Activated CD4-positive, alpha-beta memory T cell treated with anti-CD3 and anti-CD28 coated beads, Interleukin-2, amount 10 ng/mL, durations not matched to agents 7 days and 5 days (primary cell): ENCODE measurements around the gene DSCAML1. TPM values are rescaled to one million over a fixed set of nuclear protein-coding genes. Genes with fewer than 3 reads are reported as not detected.

Experiments
- CTCF ChIA-PET: fragments of 350-600 bp; sonication (Branson Sonifier 250); formaldehyde crosslinking; loops from one replicate; lab custom pipeline; 2021; ENCODE audit warnings: antibody characterized with exemption, inconsistent platforms; lab: Charles Lee
- POLR2A ChIA-PET: fragments of 350-600 bp; sonication (Branson Sonifier 250); formaldehyde crosslinking; loops from one replicate; lab custom pipeline; 2021; ENCODE audit warnings: antibody characterized with exemption; lab: Charles Lee
- DNase-seq: peaks from one replicate; pipeline ENCODE4 v3.0.0-alpha.2; 2020
- H3K27ac Mint-ChIP-seq: one replicate; pipeline ENCODE4 v1.8.0; 2021; ENCODE audit warnings: mild to moderate bottlenecking, mixed read lengths
- H3K27me3 Mint-ChIP-seq: one replicate; pipeline ENCODE4 v1.8.0; 2021; ENCODE audit warnings: mixed read lengths
- H3K36me3 Mint-ChIP-seq: one replicate; pipeline ENCODE4 v1.8.0; 2021; ENCODE audit warnings: low read depth, mixed read lengths
- H3K4me1 Mint-ChIP-seq: one replicate; pipeline ENCODE4 v1.8.0; 2021; ENCODE audit warnings: mixed read lengths
- H3K4me3 Mint-ChIP-seq: one replicate; pipeline ENCODE4 v1.8.0; 2021; ENCODE audit warnings: mild to moderate bottlenecking, mixed read lengths
- H3K9me3 Mint-ChIP-seq: one replicate; pipeline ENCODE4 v1.8.0; 2021; ENCODE audit warnings: mixed read lengths
- total RNA-seq, 2 experiments: library from RNA; stranded (reverse); gene quantifications; one replicate each; pipeline ENCODE4 v1.2.3, GENCODE V29; 2021

The DSCAML1 gene
- total RNA-seq, 2 experiments from 2014 or later, result 0.03 TPM; not detected in 1

DNA sequence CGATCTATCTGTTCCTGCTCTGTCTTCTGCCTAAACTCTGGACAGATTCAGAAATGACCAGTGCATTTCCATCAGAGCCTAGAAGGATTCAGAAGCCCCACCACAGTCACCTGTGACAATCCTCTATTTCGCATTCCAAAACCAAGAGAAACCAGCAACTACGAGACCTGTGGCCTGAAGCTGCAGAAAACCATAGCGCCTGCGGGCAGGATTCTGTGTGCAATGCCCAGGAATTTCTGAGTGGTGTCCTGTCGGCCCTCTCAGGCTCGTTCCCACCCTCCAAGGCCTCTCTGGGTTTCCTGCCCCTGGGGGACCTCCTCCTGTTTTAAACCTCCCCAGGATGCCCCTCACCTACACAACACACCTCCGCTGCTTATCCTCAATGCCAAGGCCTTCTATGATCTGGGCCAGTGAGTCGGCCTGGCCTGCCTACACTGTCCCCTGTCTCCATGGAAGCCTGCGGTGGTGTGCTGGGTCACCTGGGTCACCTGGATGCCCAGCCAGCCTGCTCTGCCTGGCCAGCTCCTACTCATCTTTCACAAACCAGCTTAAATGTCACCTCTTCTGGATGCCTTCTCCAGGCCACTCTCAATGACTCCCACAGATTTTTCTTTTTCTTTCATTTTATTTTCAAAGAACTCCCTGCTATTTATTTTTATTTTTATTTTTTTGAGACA is 271.0 kb downstream of the DSCAML1 start:
- H3K4me1 Mint-ChIP-seq, result no peaks in the 10 kb centered on the region
- no peaks in the 10 kb centered on the region for H3K9me3 Mint-ChIP-seq

DNA sequence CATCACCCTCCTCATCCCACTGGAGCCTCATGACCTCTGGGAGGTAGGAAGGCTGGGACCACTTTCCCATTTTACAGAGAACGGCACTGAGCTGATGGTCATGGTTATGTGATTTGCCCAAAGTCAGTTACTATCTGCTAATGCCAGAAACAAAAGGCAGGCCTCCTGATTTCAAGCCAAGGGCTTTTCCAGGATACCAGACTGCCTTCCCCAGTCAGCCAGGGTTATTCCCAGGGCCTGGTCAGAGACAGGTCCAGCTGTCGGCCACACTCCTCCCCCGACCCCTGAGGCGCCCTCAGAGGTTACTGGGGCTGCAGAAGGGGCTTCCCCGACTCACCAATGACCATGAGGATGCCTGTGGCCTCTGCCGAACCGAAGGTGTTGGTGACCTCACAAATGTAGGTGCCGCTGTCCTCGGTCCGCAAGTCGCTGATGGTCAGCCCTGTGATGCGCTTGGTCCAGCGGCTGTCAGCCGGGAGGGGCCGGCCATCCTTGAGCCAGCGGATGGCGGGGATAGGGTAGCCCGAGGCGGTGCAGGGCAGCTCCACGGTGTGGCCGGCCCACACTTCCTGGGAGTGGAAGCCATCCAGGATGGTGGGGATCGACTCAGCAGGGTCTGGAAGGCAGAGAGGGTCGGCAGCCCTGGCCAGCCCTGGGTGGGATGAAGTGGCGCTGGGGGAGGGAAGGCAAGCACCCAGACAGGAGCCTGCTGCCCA is 272.4 kb downstream of the DSCAML1 start:
- Mint-ChIP-seq H3K4me1 (no peaks in the 10 kb centered on the region), H3K4me3 (no peak overlapping the region), H3K27me3 (peaks cover 2% of the 10 kb centered on the region), H3K36me3 (no peaks in the 10 kb centered on the region), H3K27ac (no peak overlapping the region), H3K9me3 (no peaks in the 10 kb centered on the region)
- POLR2A ChIA-PET, result no interaction called here
- DNase-seq, result no peak
- CTCF ChIA-PET, result no interaction called here

More for the DNA sequence above, 271.0 kb downstream of the DSCAML1 start:
- POLR2A ChIA-PET, result no interaction called here
- DNase-seq, result no peak
- Mint-ChIP-seq H3K27ac (no peak overlapping the region), H3K4me3 (no peak overlapping the region), H3K27me3 (peaks cover 2% of the 10 kb centered on the region), H3K36me3 (no peaks in the 10 kb centered on the region)
- CTCF ChIA-PET, result no interaction called here

DNA sequence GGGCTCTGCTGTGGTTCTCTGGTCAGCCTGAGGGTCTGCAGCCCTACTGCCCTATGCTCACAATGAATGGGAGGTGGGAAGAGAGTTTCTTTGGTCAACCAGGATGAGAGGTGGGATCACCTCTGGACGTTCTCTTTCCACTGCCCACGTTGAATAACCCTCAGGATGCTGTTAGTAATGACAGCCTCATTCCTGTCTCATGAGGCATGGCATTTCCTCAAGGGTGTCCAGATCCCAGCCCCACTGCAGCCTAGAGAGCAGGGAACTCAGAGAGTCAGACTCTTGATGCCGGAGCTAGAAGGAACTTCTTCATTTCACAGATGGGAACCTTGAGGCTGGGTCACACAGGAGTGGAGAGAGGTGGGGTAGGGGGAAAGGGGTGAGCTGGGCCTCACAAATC is 273.3 kb downstream of the DSCAML1 start:
- ChIA-PET POLR2A (no interaction called here), CTCF (no interaction called here)
- Mint-ChIP-seq H3K4me1 (no peaks in the 10 kb centered on the region), H3K4me3 (no peak overlapping the region), H3K27ac (no peak overlapping the region), H3K27me3 (peaks cover 2% of the 10 kb centered on the region), H3K9me3 (no peaks in the 10 kb centered on the region), H3K36me3 (no peaks in the 10 kb centered on the region)
- DNase-seq, result no peak

DNA sequence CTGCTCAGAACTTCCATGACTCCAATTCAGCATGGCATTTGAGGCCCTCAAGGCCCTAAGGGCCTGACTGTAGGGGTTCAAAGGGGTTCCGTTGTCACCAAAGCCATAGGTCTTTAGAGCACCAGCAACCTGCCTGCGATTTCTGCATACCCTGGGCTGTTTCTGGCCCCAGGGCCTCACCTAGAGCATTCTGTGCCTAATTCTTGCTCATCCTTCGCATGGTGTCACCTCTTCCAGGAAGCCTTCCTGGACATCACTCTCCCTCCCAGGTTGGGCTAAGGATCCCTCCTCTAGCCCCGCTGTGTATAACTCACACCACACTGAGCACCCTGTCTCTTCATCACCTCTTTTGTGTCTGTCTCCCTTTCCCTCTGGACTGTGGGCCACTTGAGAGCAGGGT is 275.0 kb downstream of the DSCAML1 start:
- no peaks in the 10 kb centered on the region for H3K27me3 Mint-ChIP-seq
- ChIA-PET CTCF (no interaction called here), POLR2A (no interaction called here)
- no peak overlapping the region for H3K27ac Mint-ChIP-seq
- no peaks in the 10 kb centered on the region for H3K9me3 Mint-ChIP-seq
- no peaks in the 10 kb centered on the region for H3K36me3 Mint-ChIP-seq
- no peaks in the 10 kb centered on the region for H3K4me1 Mint-ChIP-seq
- no peak for DNase-seq
- no peak overlapping the region for H3K4me3 Mint-ChIP-seq

DNA sequence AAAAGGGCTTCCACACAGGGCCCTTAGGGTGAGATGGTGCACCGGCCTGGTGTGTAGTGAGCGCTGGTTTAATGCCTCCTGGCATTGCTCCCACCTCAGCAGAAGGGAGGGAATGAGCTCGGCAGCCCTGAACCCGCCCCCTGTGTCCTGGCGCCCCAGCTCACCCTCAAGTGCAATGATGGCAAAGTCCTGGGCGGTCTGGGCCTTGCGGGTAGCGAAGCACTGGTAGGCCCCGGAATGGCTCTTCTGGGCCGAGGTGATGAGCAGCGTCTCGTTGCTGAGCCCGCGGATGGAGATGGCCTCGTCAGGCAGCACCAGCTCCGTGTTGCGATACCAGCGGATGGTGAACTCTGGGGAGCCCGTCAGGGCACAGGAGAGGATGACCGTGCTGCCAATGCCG is 276.1 kb downstream of the DSCAML1 start:
- Mint-ChIP-seq H3K4me3 (no peak overlapping the region), H3K27me3 (no peaks in the 10 kb centered on the region), H3K27ac (no peak overlapping the region), H3K9me3 (no peaks in the 10 kb centered on the region), H3K36me3 (no peaks in the 10 kb centered on the region), H3K4me1 (no peaks in the 10 kb centered on the region)
- CTCF ChIA-PET, result no interaction called here
- POLR2A ChIA-PET, result no interaction called here
- no peak for DNase-seq

DNA sequence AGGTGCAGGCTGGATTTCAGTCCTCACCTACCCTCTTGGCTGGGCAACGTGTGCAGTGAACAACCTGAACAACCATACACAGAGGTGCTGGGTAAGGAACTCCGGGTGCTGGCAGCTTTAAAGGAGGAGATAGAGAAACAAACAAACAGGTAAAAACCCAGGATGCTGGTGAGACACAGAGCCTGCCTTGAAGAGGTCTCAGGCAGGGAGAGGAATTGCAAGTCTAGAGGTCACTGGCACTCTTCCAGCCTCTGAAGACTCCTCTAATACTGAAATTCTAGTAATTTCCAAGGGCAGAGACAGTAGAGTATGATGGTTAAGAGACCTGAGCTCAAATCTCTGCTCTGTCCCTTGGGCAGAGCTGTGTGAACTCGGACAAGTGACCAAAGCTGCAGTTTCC is 276.8 kb downstream of the DSCAML1 start:
- ChIA-PET POLR2A (interaction anchor here (0.6 kb wide), 1 partner anchor 126 kb away, joined by 3 read pairs; no protein-coding TSS in a partner anchor), CTCF (no interaction called here)

DNA sequence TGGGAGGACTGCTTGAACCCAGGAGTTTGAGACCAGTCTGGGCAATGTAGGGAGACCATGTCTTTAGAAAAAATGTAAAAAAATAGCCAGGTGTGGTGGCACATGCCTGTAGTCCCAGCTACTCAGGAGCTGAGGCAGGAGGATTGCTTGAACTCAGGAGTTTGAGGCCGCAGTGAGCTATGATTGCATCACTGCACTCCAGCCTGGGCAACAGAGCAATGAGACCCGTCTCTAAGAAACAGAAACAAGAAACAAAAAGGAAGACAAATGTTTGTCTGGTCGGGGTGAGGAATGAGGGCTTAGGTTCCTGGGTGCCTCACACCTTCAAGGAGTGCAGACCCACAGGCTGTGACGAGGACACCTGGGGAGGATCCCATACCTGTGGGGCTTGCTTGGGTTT is 277.4 kb downstream of the DSCAML1 start:
- CTCF ChIA-PET, result no interaction called here
- Mint-ChIP-seq H3K36me3 (no peaks in the 10 kb centered on the region), H3K4me1 (no peaks in the 10 kb centered on the region), H3K9me3 (no peaks in the 10 kb centered on the region), H3K4me3 (no peak overlapping the region), H3K27ac (no peak overlapping the region), H3K27me3 (no peaks in the 10 kb centered on the region)
- no peak for DNase-seq
- POLR2A ChIA-PET, result no interaction called here

More for the DNA sequence above, 276.8 kb downstream of the DSCAML1 start:
- H3K36me3 Mint-ChIP-seq, result no peaks in the 10 kb centered on the region
- no peak overlapping the region for H3K4me3 Mint-ChIP-seq
- H3K27me3 Mint-ChIP-seq, result no peaks in the 10 kb centered on the region
- H3K4me1 Mint-ChIP-seq, result no peaks in the 10 kb centered on the region
- H3K27ac Mint-ChIP-seq, result no peak overlapping the region
- no peak for DNase-seq
- H3K9me3 Mint-ChIP-seq, result no peaks in the 10 kb centered on the region

DNA sequence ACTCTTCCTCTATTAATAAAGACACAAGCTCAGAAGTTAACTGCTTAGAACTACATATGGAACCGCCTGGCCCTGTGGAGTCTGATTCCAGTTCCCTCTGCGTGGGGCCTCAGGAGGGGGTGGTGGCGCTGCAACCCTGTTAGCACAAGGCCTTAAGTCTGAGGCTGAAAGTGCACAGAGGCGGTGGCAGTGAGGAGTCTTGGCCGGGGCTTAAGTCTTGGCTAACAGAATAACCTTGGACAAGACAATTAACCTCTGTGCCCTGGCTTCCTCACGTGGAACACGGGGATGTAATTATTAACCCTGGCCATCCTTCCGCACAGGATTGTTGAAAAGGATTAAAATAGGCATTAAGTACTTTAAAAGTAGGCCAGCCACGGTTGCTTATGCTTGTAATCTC is 277.8 kb downstream of the DSCAML1 start:
- Mint-ChIP-seq H3K4me3 (no peak overlapping the region), H3K9me3 (no peaks in the 10 kb centered on the region), H3K27me3 (no peaks in the 10 kb centered on the region), H3K36me3 (no peaks in the 10 kb centered on the region), H3K4me1 (no peaks in the 10 kb centered on the region), H3K27ac (no peak overlapping the region)
- no peak for DNase-seq
- CTCF ChIA-PET, result no interaction called here
- POLR2A ChIA-PET, result no interaction called here

DNA sequence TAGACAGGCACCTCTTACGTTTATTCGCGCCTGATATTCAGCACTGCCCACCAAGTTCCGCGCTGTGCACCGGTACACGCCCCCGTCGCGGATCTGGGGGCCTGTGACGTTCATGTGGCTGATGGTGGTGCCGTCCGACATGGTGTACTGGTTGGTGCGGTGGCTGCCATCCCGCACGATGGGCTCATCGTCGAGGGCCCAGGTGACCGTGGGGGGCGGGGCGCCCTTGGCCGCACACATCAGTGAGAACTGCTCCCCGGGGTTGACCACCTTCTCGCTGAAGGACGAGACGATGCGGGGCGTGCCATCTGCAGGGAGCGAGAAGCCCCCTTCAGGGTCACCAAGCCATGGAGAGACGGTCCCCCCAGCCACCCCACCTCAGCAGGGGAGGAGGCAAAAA is 278.6 kb downstream of the DSCAML1 start:
- H3K27me3 Mint-ChIP-seq, result no peaks in the 10 kb centered on the region
- H3K36me3 Mint-ChIP-seq, result no peaks in the 10 kb centered on the region

DNA sequence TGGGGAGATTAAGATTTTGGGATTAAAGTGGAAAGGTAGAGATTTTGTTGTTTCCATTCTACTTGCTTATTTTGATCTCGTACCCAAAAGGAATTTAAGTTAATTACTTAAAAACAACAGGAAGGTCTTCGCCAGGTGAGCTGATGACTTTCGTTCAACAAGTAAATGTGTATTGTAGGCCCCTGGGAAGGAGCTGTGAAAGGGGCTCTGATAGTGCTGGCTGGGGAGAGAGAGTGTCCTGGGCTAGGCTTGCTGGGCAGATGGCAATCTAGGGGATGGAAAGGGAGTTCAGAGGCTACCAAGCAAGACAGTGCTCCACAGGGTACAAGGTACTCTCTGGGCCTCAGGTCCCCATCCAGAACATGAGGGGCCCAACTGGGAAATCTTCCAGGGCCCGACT is 279.9 kb downstream of the DSCAML1 start:
- Mint-ChIP-seq H3K36me3 (no peaks in the 10 kb centered on the region), H3K27me3 (no peaks in the 10 kb centered on the region), H3K9me3 (no peaks in the 10 kb centered on the region), H3K27ac (no peak overlapping the region), H3K4me1 (no peaks in the 10 kb centered on the region), H3K4me3 (no peak overlapping the region)
- DNase-seq, result no peak
- CTCF ChIA-PET, result no interaction called here
- POLR2A ChIA-PET, result no interaction called here

More for the DNA sequence above, 278.6 kb downstream of the DSCAML1 start:
- no peak for DNase-seq
- ChIA-PET POLR2A (no interaction called here), CTCF (no interaction called here)
- Mint-ChIP-seq H3K27ac (no peak overlapping the region), H3K4me1 (no peaks in the 10 kb centered on the region), H3K9me3 (no peaks in the 10 kb centered on the region), H3K4me3 (no peak overlapping the region)

DNA sequence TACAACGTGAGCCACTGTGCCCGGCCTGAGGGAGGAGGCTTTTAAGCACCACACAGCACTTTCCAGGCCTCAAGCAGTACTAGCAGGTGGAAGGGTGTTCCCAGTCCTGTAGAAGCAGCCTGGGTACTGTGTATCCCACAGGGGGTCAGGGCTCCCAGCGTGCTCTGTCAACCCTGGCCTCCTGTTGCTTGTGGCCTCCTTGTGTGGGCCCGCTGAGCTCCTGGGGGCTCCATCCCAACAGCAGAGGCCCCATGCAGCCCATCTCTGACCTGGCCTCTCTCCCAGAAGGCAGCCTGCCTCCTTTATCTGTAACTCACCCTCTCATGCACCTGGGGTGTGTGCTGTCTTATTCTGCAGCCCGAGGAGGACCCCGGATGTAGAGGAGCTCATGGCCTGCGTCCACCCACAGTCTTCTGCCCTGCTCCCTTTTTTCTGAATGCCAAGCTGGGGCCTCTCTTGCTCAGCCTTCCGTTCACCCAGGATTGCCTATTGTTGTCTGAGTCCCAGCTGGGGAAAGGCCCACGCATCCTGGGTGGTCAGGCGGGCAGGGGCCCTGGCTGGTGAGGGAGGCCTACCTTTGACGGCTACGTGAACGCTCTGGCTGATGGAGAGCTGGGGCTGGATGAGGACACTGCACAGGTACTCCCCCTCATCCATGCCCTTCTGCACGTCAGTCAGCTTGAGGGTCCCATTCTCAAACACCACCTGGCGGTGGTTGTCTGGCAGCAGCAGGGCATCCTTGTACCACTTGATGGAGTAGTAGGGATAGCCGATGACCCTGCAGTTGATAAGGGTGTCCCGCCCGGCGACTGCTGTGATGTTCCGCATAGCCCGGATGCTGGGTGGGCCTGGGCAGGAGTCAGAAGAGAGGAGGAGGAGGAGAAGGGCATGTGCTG is 280.9 kb downstream of the DSCAML1 start:
- H3K27me3 Mint-ChIP-seq, result no peaks in the 10 kb centered on the region
- no peak for DNase-seq
- no peaks in the 10 kb centered on the region for H3K36me3 Mint-ChIP-seq
- H3K9me3 Mint-ChIP-seq, result no peaks in the 10 kb centered on the region
- no peak overlapping the region for H3K4me3 Mint-ChIP-seq
- ChIA-PET CTCF (no interaction called here), POLR2A (no interaction called here)
- no peak overlapping the region for H3K27ac Mint-ChIP-seq
- no peaks in the 10 kb centered on the region for H3K4me1 Mint-ChIP-seq

DNA sequence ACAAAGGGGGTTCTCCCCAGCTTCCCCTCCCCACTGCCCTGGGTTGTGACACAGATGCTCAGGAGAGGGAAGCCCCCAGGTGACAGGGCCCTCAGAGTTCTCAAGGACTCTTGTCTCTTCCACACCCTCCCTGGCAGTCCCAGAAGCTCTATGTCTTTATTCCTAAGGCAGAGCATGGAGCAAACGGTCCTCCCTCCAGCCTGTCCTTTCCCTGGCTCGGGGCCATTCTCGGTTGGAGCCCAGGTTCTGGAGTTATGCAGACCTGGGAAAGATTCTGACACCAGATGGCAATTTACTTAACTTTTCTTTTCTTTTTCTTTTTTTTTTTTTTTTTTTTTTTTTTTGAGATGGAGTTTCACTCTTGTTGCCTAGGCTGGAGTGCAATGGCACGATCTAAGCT is 282.8 kb downstream of the DSCAML1 start:
- Mint-ChIP-seq H3K4me1 (no peaks in the 10 kb centered on the region), H3K36me3 (no peaks in the 10 kb centered on the region), H3K27me3 (no peaks in the 10 kb centered on the region), H3K9me3 (no peaks in the 10 kb centered on the region), H3K4me3 (no peak overlapping the region), H3K27ac (no peak overlapping the region)
- ChIA-PET CTCF (no interaction called here), POLR2A (no interaction called here)
- no peak for DNase-seq

DNA sequence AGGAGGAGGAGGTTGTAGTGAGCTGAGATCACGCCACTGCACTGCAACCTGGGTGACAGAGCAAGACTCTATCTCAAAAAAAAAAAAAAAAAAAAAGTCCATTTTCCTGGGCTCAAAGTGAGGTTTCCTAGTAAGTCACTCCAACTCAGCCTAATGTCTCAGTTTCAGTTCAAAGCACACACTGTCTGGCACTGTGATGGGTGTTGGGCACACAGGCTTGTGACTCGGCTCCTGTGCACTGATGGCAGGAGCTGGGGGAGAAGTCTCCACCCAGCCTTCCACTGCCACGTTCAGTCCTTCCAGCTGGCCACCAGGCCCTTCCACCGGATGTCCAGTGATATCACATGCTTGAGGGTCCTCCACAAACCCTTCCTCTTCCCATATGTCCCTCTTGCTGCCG is 283.4 kb downstream of the DSCAML1 start:
- ChIA-PET CTCF (no interaction called here), POLR2A (no interaction called here)
- no peak for DNase-seq
- H3K27ac Mint-ChIP-seq, result no peak overlapping the region
- H3K4me1 Mint-ChIP-seq, result no peaks in the 10 kb centered on the region
- H3K9me3 Mint-ChIP-seq, result no peaks in the 10 kb centered on the region
- H3K27me3 Mint-ChIP-seq, result no peaks in the 10 kb centered on the region
- H3K4me3 Mint-ChIP-seq, result no peak overlapping the region
- H3K36me3 Mint-ChIP-seq, result no peaks in the 10 kb centered on the region
